HCT116 (cell line): ENCODE results near the gene GSC2.

Source experiments
- CEBPB ChIP-seq: IDR thresholded peaks from 2 replicates; pipeline ENCODE4 v1.6.1; 2012; ENCODE audit warnings: low read depth
- CTCF ChIP-seq, 3 experiments: fragments of 200-600 bp in 1 of 3; sonication (generic) in 1 of 3; IDR thresholded peaks in 2 of 3; conservative IDR thresholded peaks in 1 of 3; 2 replicates each; pipeline ENCODE4 v1.5.1; 2012 to 2017; ENCODE audit warnings: low read depth in 2 of 3, low read length in 2 of 3, antibody characterized with exemption in 1 of 3, borderline replicate concordance in 1 of 3, control low read depth in 1 of 3, mild to moderate bottlenecking in 1 of 3, mixed read lengths in 1 of 3, mixed run types in 1 of 3, moderate library complexity in 1 of 3; ENCODE audit not compliant: insufficient read depth in 1 of 3
- EGR1 ChIP-seq: IDR thresholded peaks from 2 replicates; pipeline ENCODE4 v1.6.1; 2012; ENCODE audit warnings: low read depth
- JUND ChIP-seq: IDR thresholded peaks from 2 replicates; pipeline ENCODE4 v1.6.1; 2012
- MAX ChIP-seq: IDR thresholded peaks from 2 replicates; pipeline ENCODE4 v1.6.1; 2012
- POLR2A ChIP-seq: IDR thresholded peaks from 2 replicates; pipeline ENCODE4 v1.7.0; 2011; ENCODE audit warnings: borderline replicate concordance; ENCODE audit not compliant: insufficient read depth, insufficient read length; ENCODE audit errors: extremely low read depth
- REST ChIP-seq: IDR thresholded peaks from 2 replicates; pipeline ENCODE4 v1.6.1; 2012; ENCODE audit warnings: low read depth
- YY1 ChIP-seq: IDR thresholded peaks from 2 replicates; pipeline ENCODE4 v1.6.1; 2011; ENCODE audit warnings: low read length, low read depth, moderate library complexity, mild to moderate bottlenecking; ENCODE audit not compliant: insufficient replicate concordance; ENCODE audit errors: extremely low read depth

GRCh38 chr22:19142394-19142793, 7.7 kb downstream of the GSC2 start:
- TF ChIP-seq POLR2A (no peak), CEBPB (no peak), CTCF (IDR thresholded peaks at IDR 0.05 in 2 of 3, conservative IDR thresholded peaks at IDR 0.05 in 1 of 3; ENCODE audit: borderline replicate concordance in 1 of 3, insufficient read depth in 1 of 3, low read depth in 2 of 3, low read length in 2 of 3) (no peak), MAX (no peak), EGR1 (no peak), JUND (no peak), REST (no peak), YY1 (no peak)
